H9 (cell line): ENCODE data around the gene SATL1. TPM values are rescaled to one million over a fixed set of nuclear protein-coding genes. Genes with fewer than 3 reads are reported as not detected.

Source experiments
- DNase-seq: peaks from one replicate; pipeline ENCODE4 v3.0.0-alpha.2; 2017
- H2AFZ ChIP-seq: one replicate; pipeline ENCODE4 v1.6.1; 2013; ENCODE audit warnings: mild to moderate bottlenecking, low read length, control low read depth, moderate library complexity
- H2AK5ac ChIP-seq: 2 replicates; pipeline ENCODE4 v1.6.1; 2013; ENCODE audit warnings: low read length, control low read depth, mixed read lengths; ENCODE audit not compliant: insufficient read length
- H2BK120ac ChIP-seq: one replicate; pipeline ENCODE4 v1.6.1; 2013; ENCODE audit warnings: low read depth, mild to moderate bottlenecking, low read length, control low read depth, inconsistent platforms; ENCODE audit not compliant: poor library complexity, severe bottlenecking
- H2BK12ac ChIP-seq: 2 replicates; pipeline ENCODE4 v1.6.1; 2013; ENCODE audit warnings: low read length, control low read depth, mixed read lengths, low read depth; ENCODE audit not compliant: insufficient read length
- H2BK15ac ChIP-seq: 2 replicates; pipeline ENCODE4 v1.6.1; 2013; ENCODE audit warnings: low read depth, low read length, control low read depth
- H2BK20ac ChIP-seq: one replicate; pipeline ENCODE4 v1.6.1; 2013; ENCODE audit warnings: low read depth, mild to moderate bottlenecking, low read length, control low read depth, inconsistent platforms; ENCODE audit not compliant: poor library complexity, severe bottlenecking
- H2BK5ac ChIP-seq: 2 replicates; pipeline ENCODE4 v1.6.1; 2013; ENCODE audit warnings: low read length, control low read depth, mixed read lengths; ENCODE audit not compliant: insufficient read length
- H3K14ac ChIP-seq: 2 replicates; pipeline ENCODE4 v1.6.1; 2013; ENCODE audit warnings: low read length, control low read depth; ENCODE audit not compliant: insufficient read depth
- H3K18ac ChIP-seq: 2 replicates; pipeline ENCODE4 v1.6.1; 2013; ENCODE audit warnings: low read depth, mild to moderate bottlenecking, mixed read lengths, low read length, control low read depth; ENCODE audit not compliant: insufficient read length
- H3K23ac ChIP-seq: 2 replicates; pipeline ENCODE4 v1.6.1; 2013; ENCODE audit warnings: low read length, control low read depth, mixed read lengths, low read depth; ENCODE audit not compliant: insufficient read length
- H3K23me2 ChIP-seq: 2 replicates; pipeline ENCODE4 v1.6.1; 2013; ENCODE audit warnings: low read depth, mild to moderate bottlenecking, mixed read lengths, low read length, control low read depth; ENCODE audit not compliant: insufficient read length, poor library complexity, severe bottlenecking
- H3K27ac ChIP-seq: 2 replicates; pipeline ENCODE4 v1.5.1; 2013; ENCODE audit warnings: low read length, control low read depth, mixed read lengths, low read depth; ENCODE audit not compliant: insufficient read length
- H3K27me3 ChIP-seq: 2 replicates; pipeline ENCODE4 v1.6.1; 2013; ENCODE audit warnings: low read length, control low read depth, inconsistent platforms; ENCODE audit not compliant: insufficient read depth
- H3K4ac ChIP-seq: 2 replicates; pipeline ENCODE4 v1.6.1; 2013; ENCODE audit warnings: low read depth, mild to moderate bottlenecking, control low read depth, inconsistent platforms, low read length, moderate library complexity
- H3K4me1 ChIP-seq: 2 replicates; pipeline ENCODE4 v1.6.1; 2013; ENCODE audit warnings: low read length, control low read depth, inconsistent platforms; ENCODE audit not compliant: insufficient read depth
- H3K4me2 ChIP-seq: 2 replicates; pipeline ENCODE4 v1.6.1; 2013; ENCODE audit warnings: low read length, control low read depth, mixed read lengths; ENCODE audit not compliant: insufficient read length, insufficient read depth
- H3K56ac ChIP-seq: 2 replicates; pipeline ENCODE4 v1.6.1; 2013; ENCODE audit warnings: low read depth, mild to moderate bottlenecking, mixed read lengths, low read length, control low read depth; ENCODE audit not compliant: insufficient read length
- H3K79me1 ChIP-seq: 2 replicates; pipeline ENCODE4 v1.6.1; 2013; ENCODE audit warnings: low read depth, mild to moderate bottlenecking, moderate library complexity, low read length, control low read depth, inconsistent platforms; ENCODE audit not compliant: insufficient read depth, poor library complexity, severe bottlenecking
- H3K79me2 ChIP-seq: 2 replicates; pipeline ENCODE4 v1.6.1; 2013; ENCODE audit warnings: low read length, control low read depth, inconsistent platforms; ENCODE audit not compliant: insufficient read depth
- H3K9ac ChIP-seq: 2 replicates; pipeline ENCODE4 v1.6.1; 2013; ENCODE audit warnings: low read length, control low read depth, mixed read lengths; ENCODE audit not compliant: insufficient read length; ENCODE audit errors: extremely low read depth
- H3K9me3 ChIP-seq: one replicate; pipeline ENCODE4 v1.6.1; 2013; ENCODE audit warnings: low read depth, low read length, inconsistent platforms; ENCODE audit not compliant: control insufficient read depth
- H3T11ph ChIP-seq: one replicate; pipeline ENCODE4 v1.6.1; 2013; ENCODE audit warnings: mild to moderate bottlenecking, low read length, control low read depth, inconsistent platforms
- H4K20me1 ChIP-seq: one replicate; pipeline ENCODE4 v1.6.1; 2013; ENCODE audit not compliant: control insufficient read depth, insufficient read length, insufficient read depth
- H4K5ac ChIP-seq: 2 replicates; pipeline ENCODE4 v1.6.1; 2013; ENCODE audit warnings: low read depth, mild to moderate bottlenecking, mixed read lengths, low read length, control low read depth; ENCODE audit not compliant: insufficient read length
- H4K8ac ChIP-seq: replicated peaks from 2 replicates; pipeline ENCODE4 v1.6.1; 2013; ENCODE audit warnings: low read length, control low read depth, mixed read lengths, low read depth; ENCODE audit not compliant: insufficient read length
- H4K91ac ChIP-seq: 2 replicates; pipeline ENCODE4 v1.6.1; 2013; ENCODE audit warnings: low read depth, mild to moderate bottlenecking, moderate library complexity, mixed read lengths, low read length, control low read depth; ENCODE audit not compliant: insufficient read length
- H3K27ac Mint-ChIP-seq, 3 experiments: 2 replicates in 2 of 3; 3 replicates in 1 of 3; pipeline ENCODE4 v1.8.0; 2020 to 2021; ENCODE audit warnings: mixed read lengths in 3 of 3, mild to moderate bottlenecking in 1 of 3, moderate library complexity in 1 of 3
- H3K27me3 Mint-ChIP-seq: 2 replicates; pipeline ENCODE4 v1.8.0; 2021; ENCODE audit warnings: low read depth, mild to moderate bottlenecking, moderate library complexity, mixed read lengths
- H3K36me3 Mint-ChIP-seq, 3 experiments: 2 replicates in 2 of 3; 3 replicates in 1 of 3; pipeline ENCODE4 v1.8.0; 2020 to 2021; ENCODE audit warnings: low read depth in 3 of 3, mixed read lengths in 3 of 3; ENCODE audit not compliant: insufficient read depth in 1 of 3
- H3K4me1 Mint-ChIP-seq, 2 experiments: 2 replicates each; pipeline ENCODE4 v1.8.0; 2020; ENCODE audit warnings: mixed read lengths in 2 of 2
- H3K4me3 Mint-ChIP-seq, 2 experiments: 2 replicates in 1 of 2; 3 replicates in 1 of 2; pipeline ENCODE4 v1.8.0; 2020 to 2021; ENCODE audit warnings: mild to moderate bottlenecking in 2 of 2, mixed read lengths in 2 of 2, moderate library complexity in 1 of 2
- H3K9me3 Mint-ChIP-seq, 2 experiments: 2 replicates in 1 of 2; 3 replicates in 1 of 2; pipeline ENCODE4 v1.8.0; 2020; ENCODE audit warnings: mild to moderate bottlenecking in 2 of 2, mixed read lengths in 2 of 2, moderate library complexity in 1 of 2
- WGBS: extraction: QIAGEN DNeasy Blood & Tissue Kit; methylation state at CpG from one replicate; pipeline ENCODE4 v1.1.7; 2013; ENCODE audit warnings: missing lambda C conversion rate, low lambda C conversion rate, mixed read lengths; ENCODE audit not compliant: insufficient read length; ENCODE audit errors: extremely low coverage; 5-methylcytosine and 5-hydroxymethylcytosine counted together
- total RNA-seq: library from RNA; stranded (reverse); gene quantifications from 2 replicates; pipeline ENCODE4 v1.2.1, GENCODE V29; 2021
- TF ChIP-seq, protein P1 (sequence below): fragments of 200-600 bp; sonication (generic); conservative IDR thresholded peaks from 3 replicates; pipeline ENCODE4 v1.8.0; 2021; ENCODE audit warnings: antibody characterized with exemption, mild to moderate bottlenecking

SATL1 gene
- total RNA-seq, 1 experiment from 2014 or later = 0.31 TPM

- Histone ChIP-seq H3K27ac (no peak overlapping the region), H2AK5ac (no peak overlapping the region), H2BK120ac (no peak overlapping the region), H2BK15ac (no peak overlapping the region), H3K4ac (no peak overlapping the region), H4K20me1 (no peaks in the 10 kb centered on the region), H2BK20ac (no peak overlapping the region), H2AFZ (no peak overlapping the region), H3K4me2 (no peak overlapping the region), H4K8ac (no peak overlapping the region), H3K79me1 (no peaks in the 10 kb centered on the region), H3T11ph (no peak overlapping the region), H3K79me2 (no peaks in the 10 kb centered on the region), H2BK5ac (no peak overlapping the region), H3K4me1 (no peaks in the 10 kb centered on the region), H3K27me3 (no peaks in the 10 kb centered on the region), H3K23ac (no peak overlapping the region), H3K18ac (no peak overlapping the region), H4K91ac (no peak overlapping the region), H3K9me3 (peaks cover 15% of the 10 kb centered on the region), H3K56ac (no peak overlapping the region), H3K9ac (no peak overlapping the region), H4K5ac (no peak overlapping the region), H3K23me2 (no peaks in the 10 kb centered on the region), H3K14ac (no peak overlapping the region), H2BK12ac (no peak overlapping the region)
- no CpG with 5 or more reads among the region's 3 CpGs for WGBS
- DNase-seq = no peak
- peaks cover 49 to 59% of the 10 kb centered on the region in 2 experiments for H3K9me3 Mint-ChIP-seq
- TF ChIP-seq, protein P1, sequence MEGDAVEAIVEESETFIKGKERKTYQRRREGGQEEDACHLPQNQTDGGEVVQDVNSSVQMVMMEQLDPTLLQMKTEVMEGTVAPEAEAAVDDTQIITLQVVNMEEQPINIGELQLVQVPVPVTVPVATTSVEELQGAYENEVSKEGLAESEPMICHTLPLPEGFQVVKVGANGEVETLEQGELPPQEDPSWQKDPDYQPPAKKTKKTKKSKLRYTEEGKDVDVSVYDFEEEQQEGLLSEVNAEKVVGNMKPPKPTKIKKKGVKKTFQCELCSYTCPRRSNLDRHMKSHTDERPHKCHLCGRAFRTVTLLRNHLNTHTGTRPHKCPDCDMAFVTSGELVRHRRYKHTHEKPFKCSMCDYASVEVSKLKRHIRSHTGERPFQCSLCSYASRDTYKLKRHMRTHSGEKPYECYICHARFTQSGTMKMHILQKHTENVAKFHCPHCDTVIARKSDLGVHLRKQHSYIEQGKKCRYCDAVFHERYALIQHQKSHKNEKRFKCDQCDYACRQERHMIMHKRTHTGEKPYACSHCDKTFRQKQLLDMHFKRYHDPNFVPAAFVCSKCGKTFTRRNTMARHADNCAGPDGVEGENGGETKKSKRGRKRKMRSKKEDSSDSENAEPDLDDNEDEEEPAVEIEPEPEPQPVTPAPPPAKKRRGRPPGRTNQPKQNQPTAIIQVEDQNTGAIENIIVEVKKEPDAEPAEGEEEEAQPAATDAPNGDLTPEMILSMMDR = no peak
- no peak overlapping the region for H3K27ac Mint-ChIP-seq
- no peaks in the 10 kb centered on the region for H3K4me1 Mint-ChIP-seq
- no peaks in the 10 kb centered on the region for H3K27me3 Mint-ChIP-seq
- no peak overlapping the region for H3K4me3 Mint-ChIP-seq
- peaks cover 0 to 8% (median 0%) of the 10 kb centered on the region in 3 experiments; a peak in 2 of 7 replicates for H3K36me3 Mint-ChIP-seq
Observed at GRCh38 chrX:85213792-85214530, 29.6 kb downstream of the SATL1 start.
